ENCODE results near the gene PACS1. TPM values are rescaled to one million over a fixed set of nuclear protein-coding genes. Genes with fewer than 3 reads are reported as not detected.
A peak's percentile ranks its signal among the peaks of the same experiment; 100 is the strongest.

Gene PACS1
- total RNA-seq, 3 donors from 2014 or later (not counting 1 experiment from before 2014, with no cell fraction given): 176 to 204 (median 186) TPM

GRCh38 chr11:66146074-66146473 lies 76.0 kb downstream of the PACS1 start:
- Histone ChIP-seq H3K4me3 (ENCODE audit: low read length) (no peak overlapping the region), H3K9me3 (ENCODE audit: control insufficient read depth, insufficient read depth, low read length) (no peaks in the 10 kb centered on the region), H3K27ac (ENCODE audit: low read length) (no peak overlapping the region), H3K36me3 (ENCODE audit: control insufficient read depth, insufficient read depth, low read length) (no peaks in the 10 kb centered on the region), H3K4me1 (ENCODE audit: control insufficient read depth, insufficient read depth, low read length) (no peaks in the 10 kb centered on the region), H3K27me3 (ENCODE audit: control insufficient read depth, insufficient read depth, low read length) (no peaks in the 10 kb centered on the region)
- Mint-ChIP-seq H3K9me3 (no peaks in the 10 kb centered on the region), H3K27me3 (ENCODE audit: low read depth in 2 of 2) (no peaks in the 10 kb centered on the region), H3K4me1 (peaks cover 26 to 36% of the 10 kb centered on the region in 2 donors), H3K4me3 (no peak overlapping the region), H3K36me3 (peaks cover 6% of the 10 kb centered on the region), H3K27ac (peak overlapping the region; percentile 35 to 67)
- DNase-seq: no peak
- intact Hi-C loops (cut with micrococcal nuclease): no loop called here
- ATAC-seq: no peak
- no peak for TF ChIP-seq CTCF (IDR thresholded peaks at IDR 0.05)

GRCh38 chr11:66146940-66147339 lies 76.9 kb downstream of the PACS1 start:
- intact Hi-C loops (cut with micrococcal nuclease): no loop called here
- no peaks in the 10 kb centered on the region for H3K36me3 ChIP-seq (ENCODE audit: control insufficient read depth, insufficient read depth, low read length)
- TF ChIP-seq CTCF (IDR thresholded peaks at IDR 0.05): no peak
- no peaks in the 10 kb centered on the region for H3K4me1 ChIP-seq (ENCODE audit: control insufficient read depth, insufficient read depth, low read length)
- Mint-ChIP-seq H3K9me3 (no peaks in the 10 kb centered on the region), H3K27me3 (ENCODE audit: low read depth in 2 of 2) (no peaks in the 10 kb centered on the region), H3K27ac (peak overlapping the region in 1 of 2 donors; percentile 39), H3K36me3 (peaks cover 6% of the 10 kb centered on the region), H3K4me3 (no peak overlapping the region), H3K4me1 (peaks cover 30 to 41% of the 10 kb centered on the region in 2 donors)
- ATAC-seq (no peak), DNase-seq (no peak)
- H3K27ac ChIP-seq (ENCODE audit: low read length): no peak overlapping the region
- 95% methylated on average over 3 of the region's 5 CpGs for WGBS (ENCODE audit: insufficient coverage)
- H3K27me3 ChIP-seq (ENCODE audit: control insufficient read depth, insufficient read depth, low read length): no peaks in the 10 kb centered on the region
- no peaks in the 10 kb centered on the region for H3K9me3 ChIP-seq (ENCODE audit: control insufficient read depth, insufficient read depth, low read length)
- no peak overlapping the region for H3K4me3 ChIP-seq (ENCODE audit: low read length)

GRCh38 chr11:66150140-66150539 lies 80.1 kb downstream of the PACS1 start:
- H3K9me3 Mint-ChIP-seq: no peaks in the 10 kb centered on the region
- no peak overlapping the region for H3K27ac Mint-ChIP-seq
- no peak for TF ChIP-seq CTCF (IDR thresholded peaks at IDR 0.05)
- H3K4me1 Mint-ChIP-seq: peaks cover 19 to 37% of the 10 kb centered on the region in 2 donors
- Histone ChIP-seq H3K27me3 (ENCODE audit: control insufficient read depth, insufficient read depth, low read length) (no peaks in the 10 kb centered on the region), H3K36me3 (ENCODE audit: control insufficient read depth, insufficient read depth, low read length) (no peaks in the 10 kb centered on the region), H3K9me3 (ENCODE audit: control insufficient read depth, insufficient read depth, low read length) (no peaks in the 10 kb centered on the region), H3K4me3 (ENCODE audit: low read length) (no peak overlapping the region), H3K4me1 (ENCODE audit: control insufficient read depth, insufficient read depth, low read length) (no peaks in the 10 kb centered on the region), H3K27ac (ENCODE audit: low read length) (no peak overlapping the region)
- 38% methylated on average over 2 of the region's 2 CpGs for WGBS (ENCODE audit: insufficient coverage)
- ATAC-seq: no peak
- intact Hi-C loops (cut with micrococcal nuclease): no loop called here
- H3K4me3 Mint-ChIP-seq: no peak overlapping the region
- no peak for DNase-seq
- peaks cover 6% of the 10 kb centered on the region for H3K36me3 Mint-ChIP-seq
- H3K27me3 Mint-ChIP-seq (ENCODE audit: low read depth in 2 of 2): no peaks in the 10 kb centered on the region

GRCh38 chr11:66150725-66151124 lies 80.7 kb downstream of the PACS1 start:
- peaks cover 14 to 31% of the 10 kb centered on the region in 2 donors for H3K4me1 Mint-ChIP-seq
- H3K4me3 Mint-ChIP-seq: no peak overlapping the region

More at GRCh38 chr11:66150725-66151124, 80.7 kb downstream of the PACS1 start:
- Mint-ChIP-seq H3K36me3 (peaks cover 6% of the 10 kb centered on the region), H3K27ac (peak overlapping the region in 1 of 2 donors; percentile 13), H3K9me3 (no peaks in the 10 kb centered on the region), H3K27me3 (ENCODE audit: low read depth in 2 of 2) (no peaks in the 10 kb centered on the region)
- ATAC-seq (no peak), DNase-seq (no peak)
- intact Hi-C loops (cut with micrococcal nuclease): no loop called here
- Histone ChIP-seq H3K4me1 (ENCODE audit: control insufficient read depth, insufficient read depth, low read length) (no peaks in the 10 kb centered on the region), H3K27ac (ENCODE audit: low read length) (no peak overlapping the region), H3K9me3 (ENCODE audit: control insufficient read depth, insufficient read depth, low read length) (no peaks in the 10 kb centered on the region), H3K4me3 (ENCODE audit: low read length) (no peak overlapping the region), H3K36me3 (ENCODE audit: control insufficient read depth, insufficient read depth, low read length) (no peaks in the 10 kb centered on the region), H3K27me3 (ENCODE audit: control insufficient read depth, insufficient read depth, low read length) (no peaks in the 10 kb centered on the region)
- no peak for TF ChIP-seq CTCF (IDR thresholded peaks at IDR 0.05)
